HG02623 (cell line): ENCODE measurements around the gene PAX5.

ENCODE experiments used
- ATAC-seq: cut with Tn5 transposase; IDR thresholded peaks from one replicate; pipeline ENCODE4 v1.9.1; 2021; ENCODE audit warnings: moderate library complexity; ENCODE audit not compliant: unreplicated experiment

Gene PAX5

DNA sequence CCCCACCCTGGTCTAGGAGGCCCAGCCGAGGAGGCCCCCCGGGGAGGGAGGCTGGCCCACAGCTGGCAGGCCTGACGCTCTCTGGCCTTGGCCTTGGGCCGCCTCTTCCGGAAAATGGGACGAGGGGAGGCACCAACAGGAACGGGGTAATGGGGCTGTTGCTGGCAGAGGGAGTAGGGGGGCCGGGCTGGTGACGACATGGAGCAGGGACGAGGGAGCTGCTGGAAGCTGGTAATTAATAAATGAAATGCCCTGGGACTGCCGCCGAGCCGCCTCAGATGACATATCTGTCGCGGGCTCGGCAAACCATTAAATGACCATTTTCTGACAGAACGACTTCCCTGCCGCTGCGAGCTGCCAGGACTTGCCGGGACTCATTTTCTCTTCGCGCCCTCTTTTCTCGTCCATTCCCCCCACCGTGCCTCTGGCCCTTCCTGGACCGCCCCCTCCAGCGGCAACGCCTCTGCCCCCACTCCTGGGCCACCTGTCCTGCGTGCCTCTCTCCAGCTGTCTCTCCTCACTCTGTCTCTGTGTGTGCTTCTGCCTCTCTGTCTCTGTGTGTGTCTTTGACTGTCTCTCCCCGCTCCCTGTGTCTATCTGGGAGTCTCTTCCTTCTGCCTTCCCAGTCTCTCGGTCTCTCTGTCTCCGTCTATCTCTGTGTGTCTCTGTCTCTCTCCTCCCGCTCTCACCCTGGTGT is 215.7 kb downstream of the PAX5 start:
- ATAC-seq, result no peak

DNA sequence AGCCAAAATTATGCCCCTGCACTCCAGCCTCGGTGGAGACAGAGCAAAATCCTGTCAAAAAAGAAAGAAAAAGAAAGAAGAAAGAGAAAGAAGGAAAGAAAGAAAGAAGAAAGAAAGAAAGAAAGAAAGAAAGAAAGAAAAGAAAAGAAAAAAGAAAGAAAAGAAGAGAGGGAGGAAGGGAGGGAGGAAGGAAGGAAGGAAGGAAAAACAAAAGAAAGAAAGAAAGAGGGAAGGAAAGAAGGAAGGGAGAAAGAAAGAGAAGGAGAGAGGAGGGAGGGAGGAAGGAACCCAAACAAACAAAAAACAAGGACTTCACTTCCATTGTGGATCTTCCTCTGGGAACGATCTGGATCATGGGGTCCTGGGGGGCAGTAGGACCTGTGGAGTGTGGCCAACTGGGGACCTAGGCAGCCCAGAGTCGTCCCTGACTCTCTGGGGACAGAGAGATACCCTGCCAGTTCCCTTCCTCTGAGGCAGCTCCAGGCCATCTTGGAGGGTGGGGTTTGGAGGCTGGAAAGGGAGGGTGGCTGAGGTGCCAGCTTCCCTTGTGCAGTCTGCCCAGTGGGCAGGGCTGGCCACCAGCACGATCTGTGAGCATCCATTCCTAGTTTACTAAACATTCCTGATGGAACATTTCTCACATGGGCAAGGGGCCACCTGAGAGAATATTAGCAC is 216.8 kb downstream of the PAX5 start:
- ATAC-seq, result no peak

DNA sequence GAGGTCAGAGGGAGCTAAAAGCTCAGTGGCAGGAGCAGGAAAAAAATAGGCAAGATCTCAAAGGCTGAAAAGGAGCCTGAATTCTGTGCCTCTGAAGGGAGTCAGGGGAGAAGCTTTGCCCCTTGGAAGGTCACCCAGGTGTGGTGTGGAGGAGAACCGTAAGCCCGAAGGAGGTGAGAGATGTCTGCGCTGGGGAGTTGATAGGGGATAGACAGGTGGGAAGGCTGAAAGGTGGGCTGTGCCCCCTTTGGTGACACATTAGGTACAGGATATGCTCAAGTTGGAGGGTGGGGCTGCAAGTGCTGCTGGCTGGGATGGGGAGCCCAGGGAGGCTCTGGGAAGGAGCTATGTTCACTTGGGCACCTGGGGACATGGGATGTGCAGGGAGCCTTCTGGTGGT is 217.7 kb downstream of the PAX5 start:
- ATAC-seq, result no peak

DNA sequence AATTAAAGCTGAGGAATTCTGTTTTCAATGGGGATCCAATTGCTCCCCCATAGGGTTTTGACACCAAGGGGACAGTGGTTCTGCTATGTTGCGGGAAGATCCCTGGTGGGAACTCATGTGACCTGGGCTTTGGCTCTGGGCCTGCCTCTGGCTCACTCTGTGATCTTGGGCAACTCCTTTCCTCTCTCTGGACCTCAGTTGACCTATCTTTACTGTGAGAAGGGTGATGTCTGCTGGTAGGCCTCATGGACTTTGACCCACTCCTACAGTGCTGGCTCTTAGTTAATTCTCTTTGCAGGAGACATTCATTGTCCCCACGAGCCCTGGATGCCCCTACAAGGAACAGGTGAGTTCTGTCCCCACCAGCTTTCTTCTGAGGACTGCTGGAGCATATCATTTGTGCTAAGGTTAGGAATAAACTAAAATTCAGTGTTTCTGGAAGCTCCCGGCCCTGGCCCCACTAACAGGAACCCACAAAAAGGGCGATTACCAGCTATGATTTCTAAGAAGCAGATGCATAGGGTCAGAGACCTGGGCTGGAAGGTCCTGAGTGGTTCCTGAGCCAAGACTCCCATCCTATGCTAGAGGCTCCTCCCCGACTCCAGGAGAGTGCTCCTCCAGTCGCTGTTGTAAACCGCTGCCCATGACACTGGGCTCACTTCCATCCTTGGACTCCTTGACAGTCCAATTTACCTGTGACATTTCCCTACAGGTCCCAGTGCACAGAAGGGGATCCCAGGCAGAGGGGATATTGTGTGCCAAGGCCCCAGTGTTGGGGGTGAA is 218.3 kb downstream of the PAX5 start:
- no peak for ATAC-seq

DNA sequence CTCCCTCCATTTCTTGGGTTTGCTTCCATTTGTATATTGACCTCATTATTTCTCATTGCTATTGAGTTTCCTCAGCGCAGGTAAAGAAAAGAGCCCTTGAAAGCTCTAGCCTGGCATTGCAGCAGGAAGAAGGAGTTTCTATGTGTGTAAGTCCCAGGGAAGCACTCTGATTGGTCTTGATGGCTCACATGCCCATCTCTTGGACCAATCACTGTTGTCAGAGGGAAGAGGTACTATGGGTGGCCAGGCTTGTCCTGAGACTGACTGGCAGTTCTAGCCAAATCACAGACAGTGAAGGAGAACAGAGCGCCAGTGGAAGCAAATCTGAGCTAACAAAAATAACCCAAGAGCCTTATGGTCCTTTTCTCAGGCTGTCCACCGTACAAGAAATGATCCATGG is 219.0 kb downstream of the PAX5 start:
- no peak for ATAC-seq

DNA sequence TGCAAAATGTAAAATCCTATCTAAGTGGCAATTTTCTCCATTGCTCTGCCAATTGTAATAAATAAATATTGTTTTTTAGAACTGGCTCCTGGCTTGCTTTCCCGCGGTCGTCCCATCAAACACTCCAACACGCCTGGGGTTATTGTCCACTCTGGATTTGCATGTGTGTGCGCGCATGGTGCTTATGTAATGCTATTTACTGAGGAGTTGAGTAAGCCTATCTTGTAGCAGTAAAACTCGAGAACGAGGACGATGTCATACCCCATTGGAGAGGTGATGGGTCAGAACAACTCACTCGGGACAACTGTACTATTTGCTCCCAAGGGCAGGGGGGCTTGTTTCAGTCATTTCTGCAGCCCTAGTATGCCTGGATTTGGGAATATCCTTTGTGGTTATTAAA is 220.9 kb downstream of the PAX5 start:
- no peak for ATAC-seq

DNA sequence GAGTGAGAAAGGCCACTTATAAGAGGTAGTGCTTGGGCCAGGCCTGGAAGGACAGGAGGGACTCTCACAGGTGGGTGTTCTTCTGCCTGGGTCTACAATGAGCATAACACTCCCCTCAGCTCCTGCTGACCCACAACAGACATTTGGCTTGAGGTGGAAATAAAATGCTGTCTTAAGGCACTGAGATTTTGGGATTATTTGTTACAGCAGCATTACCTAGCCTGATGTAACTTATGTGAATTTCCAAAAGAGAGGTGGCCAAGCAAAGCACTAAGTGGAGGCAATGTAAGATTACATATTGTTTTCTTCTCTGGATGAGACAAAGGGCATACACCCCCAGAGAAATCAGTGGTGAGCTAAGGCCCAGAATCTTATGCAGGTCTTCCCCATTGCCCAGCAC is 221.5 kb downstream of the PAX5 start:
- ATAC-seq, result no peak

DNA sequence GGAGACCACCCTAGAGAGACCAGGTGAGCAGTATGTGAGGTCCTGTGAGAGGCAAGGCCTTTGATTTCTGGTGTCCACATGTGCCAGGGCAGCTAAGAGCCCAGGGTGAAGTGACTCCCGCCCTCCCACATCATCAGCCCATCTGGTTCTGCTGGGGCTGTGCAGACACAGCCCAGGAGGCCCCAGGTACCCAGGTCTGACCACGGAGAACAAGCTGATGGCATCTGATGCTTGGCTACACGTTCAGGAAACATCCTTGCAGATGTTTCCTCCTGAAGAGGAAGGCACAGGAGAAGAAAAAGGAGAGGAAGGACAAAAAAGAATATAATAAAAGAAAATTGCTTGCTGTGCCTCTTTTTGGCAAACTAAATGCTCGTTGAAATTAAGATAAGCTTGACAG is 225.8 kb downstream of the PAX5 start:
- ATAC-seq, result no peak

DNA sequence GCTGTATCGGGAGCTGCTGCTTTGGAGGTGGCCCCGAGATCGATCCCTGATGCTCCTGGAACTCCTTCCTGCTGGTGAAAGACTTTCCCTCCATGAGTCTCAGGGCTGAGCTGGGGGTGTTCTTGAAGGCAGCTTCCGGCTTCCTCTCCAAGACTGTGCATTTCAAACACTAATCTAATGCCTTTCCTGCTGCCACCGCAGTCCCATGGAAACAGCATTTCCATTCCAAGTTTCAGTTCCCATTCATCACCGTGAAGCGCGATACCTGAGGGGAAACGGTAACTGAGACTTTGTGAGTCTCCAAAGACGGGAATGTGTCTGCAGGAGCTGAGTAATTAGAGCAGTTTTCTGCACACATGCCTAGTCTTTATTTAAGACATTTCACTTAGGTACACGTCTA is 230.1 kb downstream of the PAX5 start:
- no peak for ATAC-seq

DNA sequence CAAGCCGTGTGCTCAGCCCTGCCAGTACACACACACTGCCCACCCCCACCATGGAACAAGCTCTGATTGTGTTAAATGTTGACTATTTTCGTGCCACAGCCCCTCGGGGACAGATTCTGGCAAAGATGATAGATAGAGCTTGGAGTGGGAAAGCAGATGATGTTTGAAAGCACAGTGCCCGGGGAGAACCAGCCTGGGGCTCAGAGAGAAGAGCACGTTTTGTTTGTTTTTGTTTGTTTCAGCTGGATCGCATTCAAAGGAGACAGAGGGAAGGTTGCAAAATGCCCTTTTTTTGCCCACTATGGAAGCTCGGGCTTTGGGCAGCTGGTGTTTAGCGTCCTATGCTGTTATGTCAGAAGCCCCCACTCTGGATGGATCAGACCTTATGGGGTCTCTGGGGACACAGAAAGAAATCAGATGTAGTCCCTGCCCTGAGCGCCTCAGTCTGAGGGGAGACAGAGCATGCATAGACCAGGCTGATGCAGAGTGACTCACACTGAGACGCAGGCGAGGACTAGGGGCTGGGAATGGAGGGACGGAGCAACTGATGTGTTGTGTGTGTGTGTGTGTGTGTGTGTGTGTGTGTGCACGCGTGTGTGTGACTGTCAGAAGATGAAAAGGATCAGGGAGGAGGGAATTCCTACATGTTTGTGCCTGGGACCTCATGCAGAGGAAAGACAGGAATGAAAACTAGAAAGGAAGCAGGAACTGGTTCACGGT is 231.7 kb downstream of the PAX5 start:
- ATAC-seq, result no peak

DNA sequence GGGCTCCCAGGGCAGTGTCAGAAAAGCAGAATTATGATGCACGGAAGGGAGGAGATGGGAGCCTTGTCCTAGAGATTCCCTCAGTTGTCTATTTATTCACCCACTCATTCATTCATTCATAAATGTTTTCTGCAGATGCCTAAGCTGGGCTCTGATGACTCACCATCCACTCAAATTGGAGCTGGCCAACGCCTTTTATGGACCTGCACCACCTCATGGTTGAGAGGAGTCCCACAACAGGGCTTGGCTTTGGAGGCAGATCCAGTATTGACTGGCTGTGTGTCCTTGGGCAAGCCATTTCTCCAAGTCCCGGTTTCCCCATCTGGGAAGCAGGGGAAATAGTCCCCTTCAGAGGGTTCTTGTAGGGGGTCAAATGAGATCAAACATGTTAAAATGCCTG is 233.6 kb downstream of the PAX5 start:
- no peak for ATAC-seq

DNA sequence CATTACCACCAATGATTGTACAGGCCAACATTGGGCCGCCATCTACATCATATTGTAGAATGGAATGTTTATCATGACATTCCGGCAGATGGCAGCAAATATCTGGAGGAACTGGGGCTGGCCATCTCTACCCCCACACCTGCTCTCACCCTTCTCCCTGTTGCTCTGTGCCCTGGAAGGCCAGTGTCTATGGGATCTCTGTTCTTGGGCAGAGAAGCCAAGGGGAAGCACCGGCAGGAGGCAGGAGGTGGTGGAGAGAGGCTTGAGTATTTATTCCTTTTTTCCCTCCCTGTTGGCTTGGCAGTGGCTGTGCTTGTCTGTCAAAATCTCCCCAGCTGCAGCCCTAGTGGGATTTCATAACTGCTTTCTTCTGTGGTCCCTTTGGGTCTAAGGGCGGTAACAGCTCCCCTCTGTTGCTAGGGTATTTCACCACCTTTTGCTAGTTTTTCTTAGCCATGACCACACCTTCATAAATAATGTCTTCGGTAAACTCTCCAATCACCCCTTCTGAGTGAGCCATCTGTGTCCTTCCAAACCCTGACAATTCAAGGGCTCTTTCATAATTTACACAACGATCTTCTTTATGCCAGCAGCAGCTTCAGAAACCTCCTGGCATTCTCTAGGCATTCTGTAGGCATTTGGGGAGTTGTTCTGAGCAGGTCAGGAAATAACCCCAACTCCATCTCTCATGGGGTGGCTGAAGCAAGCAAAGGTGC is 235.6 kb downstream of the PAX5 start:
- no peak for ATAC-seq

DNA sequence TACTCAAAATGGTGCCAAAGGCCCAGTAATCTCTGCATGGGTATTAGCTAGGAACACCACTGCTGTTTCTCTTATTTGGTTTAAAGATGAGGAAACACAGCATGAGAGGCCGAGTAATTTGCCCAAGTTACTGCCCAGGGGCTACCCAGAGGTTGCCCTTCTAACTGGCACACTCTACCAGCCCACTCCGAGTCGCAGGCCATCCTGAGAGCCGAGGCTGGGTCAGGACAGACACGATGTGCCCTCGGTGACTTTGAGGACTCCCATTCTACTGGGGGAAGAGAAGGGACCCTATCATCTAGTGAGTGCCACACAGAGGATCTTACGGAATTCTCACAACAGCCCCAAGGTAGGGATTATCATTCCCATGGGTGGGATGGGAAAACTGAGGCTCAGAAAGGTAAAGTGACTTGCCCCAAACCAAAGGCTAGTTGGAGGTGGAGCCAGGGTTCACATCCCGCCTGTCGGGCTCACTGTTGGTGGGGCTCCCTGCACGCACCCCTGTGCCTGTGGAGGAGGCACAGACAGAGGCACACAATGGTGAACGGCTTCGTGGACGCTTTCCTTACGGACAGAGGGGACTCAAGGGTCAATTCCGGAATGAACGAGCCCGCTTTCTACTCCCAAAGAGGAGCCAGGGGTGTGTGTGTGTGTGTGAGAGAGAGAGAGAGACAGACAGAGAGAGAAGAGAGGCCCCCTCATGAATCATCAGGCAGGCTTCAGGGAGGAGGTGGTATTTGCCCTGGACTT is 236.4 kb downstream of the PAX5 start:
- ATAC-seq, result no peak

DNA sequence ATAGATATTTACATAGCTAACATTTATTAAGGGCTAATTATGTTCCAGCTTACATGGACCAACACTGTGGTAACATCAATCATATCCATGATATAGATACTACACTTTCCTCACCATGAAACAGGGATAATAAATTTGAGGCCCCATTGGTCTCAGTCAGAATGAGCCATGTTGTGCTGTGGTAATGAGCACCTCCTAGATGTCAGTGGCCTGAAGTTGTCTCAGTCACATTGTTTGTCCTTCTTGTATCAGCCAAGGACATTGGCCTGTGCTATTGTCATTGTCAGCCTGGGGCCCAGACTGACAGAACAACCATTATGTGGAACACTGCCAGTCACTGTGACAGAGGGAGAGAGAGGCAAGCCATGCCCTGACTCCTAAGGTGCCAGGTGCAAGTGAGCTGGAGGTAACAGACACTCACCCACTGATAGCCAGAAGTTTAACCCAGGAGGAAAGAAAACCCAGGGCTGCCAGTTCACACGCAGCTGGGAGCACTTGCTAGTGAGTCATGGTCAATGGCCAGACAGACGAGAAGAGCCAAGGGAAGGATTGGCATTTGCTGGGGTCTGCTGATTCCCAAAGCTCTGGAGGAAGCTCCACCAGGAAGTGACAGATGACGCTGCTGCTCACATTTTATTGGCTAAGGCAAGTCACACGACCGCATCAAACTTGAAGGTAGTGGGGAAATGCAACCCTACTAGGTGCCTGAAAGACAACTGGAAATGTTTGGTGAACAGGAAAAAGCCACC is 237.2 kb downstream of the PAX5 start:
- ATAC-seq, result no peak

DNA sequence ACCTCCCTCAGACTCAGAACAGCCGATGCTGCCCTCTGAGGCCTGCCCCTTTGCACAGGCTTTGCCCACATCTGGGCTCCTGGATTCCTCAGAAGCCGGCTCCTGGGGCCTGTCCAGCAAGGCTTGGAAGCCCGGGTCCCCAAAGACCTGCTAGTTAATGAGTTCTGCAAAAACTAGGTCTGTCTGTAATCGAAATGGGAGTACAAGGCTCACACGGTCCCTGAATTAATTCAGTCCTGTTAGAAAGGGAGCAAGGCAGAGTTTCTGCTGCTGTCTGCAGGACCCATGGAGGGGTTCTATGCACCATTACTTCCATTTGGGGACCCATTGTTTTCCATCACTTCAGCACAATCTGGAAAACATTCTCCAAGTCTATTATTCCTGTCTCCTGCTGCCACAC is 239.6 kb downstream of the PAX5 start:
- ATAC-seq, result no peak

DNA sequence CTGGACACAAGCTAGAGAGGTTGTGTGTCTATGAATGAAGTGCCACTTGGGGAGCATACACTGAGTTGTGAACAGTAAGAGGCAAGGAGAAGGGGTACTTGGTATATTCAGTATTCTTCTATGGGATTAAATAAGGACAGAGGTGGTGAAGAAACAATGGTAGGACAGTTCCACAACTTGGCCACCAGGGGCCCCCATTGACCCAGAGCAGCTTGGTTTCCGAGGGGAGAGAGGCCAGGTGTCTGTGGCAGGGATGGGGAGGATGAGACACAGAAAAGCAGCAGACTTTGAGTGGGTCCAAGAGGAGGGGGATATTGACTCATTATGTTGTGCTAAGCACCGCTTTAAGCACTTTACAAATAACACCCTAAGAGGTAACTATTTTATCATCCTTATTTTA is 240.8 kb downstream of the PAX5 start:
- no peak for ATAC-seq

DNA sequence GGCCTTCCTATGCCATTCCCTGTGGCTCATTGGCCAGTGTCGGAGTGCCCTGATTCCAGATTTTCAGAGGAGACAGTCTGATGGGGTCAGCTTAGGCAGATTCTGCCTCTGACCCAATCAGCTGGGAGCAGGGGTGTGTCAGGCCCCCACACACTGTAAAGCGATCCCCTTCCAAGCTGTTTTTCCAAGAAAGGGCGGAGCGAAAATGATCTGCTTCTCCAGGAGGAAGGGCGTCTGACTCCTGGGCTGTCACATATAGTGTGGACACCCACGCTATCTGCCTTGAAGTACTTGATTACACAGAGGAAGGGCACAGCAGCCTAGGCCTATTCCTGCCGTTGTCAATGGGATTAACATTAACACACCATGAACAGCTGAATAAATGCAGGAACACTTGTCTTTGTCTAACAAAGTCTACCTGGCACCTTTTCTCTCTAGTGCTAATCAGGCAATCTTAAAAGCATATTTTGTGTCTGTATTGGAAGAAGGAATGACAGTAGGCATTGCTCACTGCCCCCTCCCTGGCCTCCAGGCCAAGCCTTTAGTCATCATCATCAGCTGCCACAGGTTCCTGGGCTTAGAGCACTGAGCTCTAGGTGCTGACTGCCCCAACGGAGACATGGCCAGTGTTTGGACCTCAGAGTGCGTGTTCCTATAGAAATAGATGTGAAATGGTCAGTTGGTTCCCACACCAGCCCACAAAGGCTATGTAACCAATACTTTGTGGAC is 242.7 kb downstream of the PAX5 start:
- ATAC-seq, result no peak

DNA sequence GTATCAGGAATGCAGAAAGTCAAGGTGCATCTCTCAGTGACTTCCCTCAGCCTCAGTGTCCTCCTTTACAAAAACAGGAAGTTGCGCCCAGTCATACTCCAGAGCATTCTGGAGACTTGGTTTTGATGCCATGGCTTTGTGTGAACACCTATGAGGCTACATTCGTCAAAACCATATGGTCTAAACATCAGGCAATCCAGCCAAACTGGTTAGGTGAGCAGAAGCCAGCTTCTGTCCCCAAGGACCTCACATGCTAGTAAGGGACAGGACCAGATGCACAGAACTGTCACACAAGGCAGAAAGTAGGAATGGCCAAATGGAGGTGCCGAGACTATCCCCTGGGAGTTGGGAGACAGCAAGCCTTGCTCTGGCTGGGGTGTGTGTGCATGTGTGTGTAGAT is 244.2 kb downstream of the PAX5 start:
- ATAC-seq, result no peak

DNA sequence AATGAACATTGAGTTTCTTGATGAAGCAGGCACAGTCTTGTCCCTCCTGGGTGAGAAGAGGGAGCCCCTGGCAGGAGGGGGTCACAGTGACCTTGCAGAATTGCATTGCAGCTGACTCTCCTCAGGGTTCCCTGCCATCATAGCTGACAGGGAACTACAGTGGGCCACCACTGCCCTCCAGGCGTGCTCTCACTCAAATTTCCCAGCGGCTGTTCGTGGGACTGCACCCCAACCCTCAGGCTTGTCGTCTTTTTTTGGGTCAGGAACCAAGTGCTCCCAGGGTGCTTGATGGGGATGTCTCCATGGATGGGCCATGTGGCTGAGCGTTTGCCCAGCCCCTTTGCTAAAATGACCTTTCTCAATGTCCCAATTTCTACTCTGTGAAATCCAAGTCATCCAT is 245.5 kb downstream of the PAX5 start:
- no peak for ATAC-seq
